SK-N-SH (cell line): Measurements from ENCODE around the gene PDE8A. TPM values are rescaled to one million over a fixed set of nuclear protein-coding genes. Genes with fewer than 3 reads are reported as not detected.

Experiments used
- CTCF ChIA-PET: fragments of 300-600, 350-600 bp; formaldehyde crosslinking; extraction: SDS; loops from one replicate; lab custom pipeline; 2021; lab: Yijun Ruan, JAX
- POLR2A ChIA-PET: fragments of 350-600 bp; sonication (Branson Sonifier 250); formaldehyde crosslinking; extraction: SDS; loops from one replicate; lab custom pipeline; 2020; ENCODE audit warnings: antibody characterized with exemption, inconsistent platforms; lab: Yijun Ruan, JAX
- DNase-seq: peaks from one replicate; pipeline ENCODE4 v3.0.0; 2012
- H2AFZ ChIP-seq: fragments of 200-600 bp; sonication (generic); 2 replicates; pipeline ENCODE4 v1.8.1; 2016; ENCODE audit warnings: antibody characterized with exemption, mild to moderate bottlenecking, low read depth
- H3F3A ChIP-seq: fragments of 200-600 bp; sonication (generic); replicated peaks from 2 replicates; pipeline ENCODE3; 2016; ENCODE audit warnings: antibody characterized with exemption, mild to moderate bottlenecking; ENCODE audit not compliant: insufficient read depth
- H3K27ac ChIP-seq, 2 experiments: fragments of 200-500 bp in 1 of 2; fragments of 200-600 bp in 1 of 2; sonication (Bioruptor generic) in 1 of 2; sonication (generic), shearing (Covaris generic) in 1 of 2; 2 replicates each; pipeline versions ENCODE4 v1.5.1 to v1.6.1; 2014 to 2016; ENCODE audit warnings: low read depth in 2 of 2, inconsistent platforms in 1 of 2, low read length in 1 of 2, mild to moderate bottlenecking in 1 of 2, mixed read lengths in 1 of 2
- H3K27me3 ChIP-seq: fragments of 200-600 bp; sonication (generic), shearing (Covaris generic); 2 replicates; pipeline ENCODE4 v1.6.1; 2016; ENCODE audit warnings: mixed run types; ENCODE audit not compliant: insufficient read depth
- H3K36me3 ChIP-seq, 2 experiments: fragments of 200-500 bp in 1 of 2; fragments of 200-600 bp in 1 of 2; sonication (Bioruptor generic) in 1 of 2; sonication (generic) in 1 of 2; replicated peaks in 1 of 2; 2 replicates each; pipeline versions ENCODE3 to v1.5.1; 2014 to 2016; ENCODE audit warnings: low read length in 1 of 2, mild to moderate bottlenecking in 1 of 2; ENCODE audit not compliant: insufficient read depth in 2 of 2, control insufficient read depth in 1 of 2
- H3K4me1 ChIP-seq, 2 experiments: fragments of 200-500 bp in 1 of 2; fragments of 200-600 bp in 1 of 2; sonication (Bioruptor generic) in 1 of 2; sonication (generic), shearing (Covaris generic) in 1 of 2; 2 replicates each; pipeline versions ENCODE4 v1.5.1 to v1.6.1; 2014 to 2016; ENCODE audit warnings: low read depth in 1 of 2, low read length in 1 of 2, mixed run types in 1 of 2; ENCODE audit not compliant: insufficient read depth in 2 of 2, control insufficient read depth in 1 of 2
- H3K4me2 ChIP-seq: fragments of 200-600 bp; sonication (generic), shearing (Covaris generic); 2 replicates; pipeline ENCODE4 v1.6.1; 2017; ENCODE audit warnings: mixed run types
- H3K4me3 ChIP-seq, 2 experiments: fragments of 200-500 bp in 1 of 2; fragments of 200-600 bp in 1 of 2; sonication (Bioruptor generic) in 1 of 2; sonication (generic), shearing (Covaris generic) in 1 of 2; 2 replicates each; pipeline versions ENCODE4 v1.5.1 to v1.8.1; 2014 to 2016; ENCODE audit warnings: low read depth in 2 of 2, inconsistent platforms in 1 of 2, low read length in 1 of 2, mild to moderate bottlenecking in 1 of 2, mixed read lengths in 1 of 2, moderate library complexity in 1 of 2
- H3K79me2 ChIP-seq: fragments of 200-600 bp; sonication (generic); 2 replicates; pipeline ENCODE4 v1.8.1; 2017; ENCODE audit warnings: mild to moderate bottlenecking; ENCODE audit not compliant: insufficient read depth
- H3K9ac ChIP-seq: fragments of 200-600 bp; sonication (generic); 2 replicates; pipeline ENCODE4 v1.6.1; 2017; ENCODE audit warnings: mixed run types
- H3K9me2 ChIP-seq: fragments of 200-600 bp; sonication (generic); 2 replicates; pipeline ENCODE4 v1.6.1; 2017; ENCODE audit warnings: mixed run types
- H3K9me3 ChIP-seq: fragments of 200-600 bp; sonication (generic); 2 replicates; pipeline ENCODE4 v1.6.1; 2017; ENCODE audit warnings: mixed run types, mild to moderate bottlenecking, moderate library complexity
- H4K20me1 ChIP-seq: fragments of 200-600 bp; sonication (generic); 2 replicates; pipeline ENCODE4 v1.6.1; 2017; ENCODE audit warnings: mild to moderate bottlenecking, mixed run types; ENCODE audit not compliant: insufficient read depth
- CHD2 ChIP-seq: fragments of 150-350 bp; IDR thresholded peaks from 2 replicates; pipeline ENCODE4 v1.6.1; 2018; ENCODE audit warnings: low read length; ENCODE audit not compliant: partially characterized antibody
- ELF1 ChIP-seq: IDR thresholded peaks from 2 replicates; pipeline ENCODE4 v1.4.0; 2012
- FOSL2 ChIP-seq: IDR thresholded peaks from 2 replicates; pipeline ENCODE4 v1.4.0; 2012; ENCODE audit warnings: low read depth, mild to moderate bottlenecking, moderate library complexity, borderline replicate concordance
- FOXJ3 ChIP-seq: sonication (generic); formaldehyde crosslinking; IDR thresholded peaks from 2 replicates; pipeline ENCODE4 v1.5.1; 2020; ENCODE audit warnings: mild to moderate bottlenecking, missing genetic modification reagents
- FOXM1 ChIP-seq: IDR thresholded peaks from 2 replicates; pipeline ENCODE4 v1.4.0; 2012; ENCODE audit warnings: low read depth, mild to moderate bottlenecking
- JUND ChIP-seq: IDR thresholded peaks from 2 replicates; pipeline ENCODE4 v1.4.0; 2012
- MAX ChIP-seq: IDR thresholded peaks from 2 replicates; pipeline ENCODE4 v1.4.0; 2012; ENCODE audit warnings: low read depth
- MEF2A ChIP-seq: IDR thresholded peaks from 2 replicates; pipeline ENCODE4 v1.4.0; 2012; ENCODE audit warnings: low read depth, borderline replicate concordance
- NRF1 ChIP-seq: IDR thresholded peaks from 2 replicates; pipeline ENCODE4 v1.6.1; 2012; ENCODE audit warnings: low read depth, mild to moderate bottlenecking, low read length
- PBX3 ChIP-seq: IDR thresholded peaks from 2 replicates; pipeline ENCODE4; 2012
- POLR2AphosphoS5 ChIP-seq: IDR thresholded peaks from 2 replicates; pipeline ENCODE4 v1.6.1; 2012; ENCODE audit warnings: low read depth, low read length
- RCOR1 ChIP-seq: fragments of 150-350 bp; IDR thresholded peaks from 2 replicates; pipeline ENCODE4 v1.6.1; 2017; ENCODE audit warnings: antibody characterized with exemption, low read length
- REST ChIP-seq: IDR thresholded peaks from 2 replicates; pipeline ENCODE4 v1.6.1; 2012; ENCODE audit warnings: mild to moderate bottlenecking, low read depth, low read length, moderate library complexity
- RFX5 ChIP-seq: IDR thresholded peaks from 2 replicates; pipeline ENCODE4 v1.6.1; 2012; ENCODE audit warnings: mild to moderate bottlenecking, improper control_type of control experiment, low read length
- SIN3A ChIP-seq: IDR thresholded peaks from 2 replicates; pipeline ENCODE4 v1.6.1; 2012; ENCODE audit warnings: low read depth, mild to moderate bottlenecking, low read length, moderate library complexity, borderline replicate concordance
- SMC3 ChIP-seq: IDR thresholded peaks from 2 replicates; pipeline ENCODE4 v1.6.1; 2012; ENCODE audit warnings: low read depth, low read length, improper control_type of control experiment
- TAF1 ChIP-seq: IDR thresholded peaks from 2 replicates; pipeline ENCODE4 v1.6.1; 2012; ENCODE audit warnings: low read depth, mild to moderate bottlenecking, low read length, moderate library complexity, borderline replicate concordance
- YY1 ChIP-seq: IDR thresholded peaks from 2 replicates; pipeline ENCODE4 v1.4.0; 2012; ENCODE audit warnings: low read depth, mild to moderate bottlenecking
- WGBS: methylation state at CpG from one replicate; pipeline ENCODE4 v1.1.6; 2017; ENCODE audit warnings: low lambda C conversion rate; 5-methylcytosine and 5-hydroxymethylcytosine counted together
- polyA plus RNA-seq, 3 experiments: library from polyadenylated mRNA; depleted of rRNA; stranded (reverse); fragments of >200 nt; gene quantifications; 2 replicates each; pipeline ENCODE4 v1.2.3, GENCODE V29; 2012

PDE8A gene
- polyA plus RNA-seq, 1 of the 3 experiments (the other 2 are of a cell fraction), result 13.4 TPM

- no peak for DNase-seq
- WGBS, result 88% methylated on average over 2 of the region's 2 CpGs
- H3K36me3 ChIP-seq, result peaks cover 2 to 10% of the 10 kb centered on the region in 2 experiments
- TF ChIP-seq NRF1, result no peak
- no peak for TF ChIP-seq RCOR1
- no peak for TF ChIP-seq FOXM1
- TF ChIP-seq MEF2A, result no peak
- no peak for TF ChIP-seq ELF1
- TF ChIP-seq JUND, result no peak
- no peak for TF ChIP-seq YY1
- no peak for TF ChIP-seq FOXJ3 (CRISPR knock-in tag)
- TF ChIP-seq REST, result no peak
- no peak for TF ChIP-seq MAX
- no peak for TF ChIP-seq PBX3
- no peak for TF ChIP-seq POLR2AphosphoS5
- TF ChIP-seq TAF1, result no peak
- TF ChIP-seq CHD2, result no peak
- no peak for TF ChIP-seq SMC3
- no peak for TF ChIP-seq FOSL2
- TF ChIP-seq RFX5, result no peak
- TF ChIP-seq SIN3A, result no peak
- H3K9me2 ChIP-seq, result no peaks in the 10 kb centered on the region
- H4K20me1 ChIP-seq, result peaks cover 3% of the 10 kb centered on the region; the same call in 1 of the 2 replicates
- H3K4me1 ChIP-seq, result peaks cover 0 to 3% of the 10 kb centered on the region in 2 experiments; a peak in 2 of 4 replicates
- H3K4me3 ChIP-seq, result no peak overlapping the region
- H3K27ac ChIP-seq, result no peak overlapping the region
- peaks cover 7% of the 10 kb centered on the region for H3K9me3 ChIP-seq
- H2AFZ ChIP-seq, result no peak overlapping the region
- CTCF ChIA-PET, result interaction anchor here (2.1 kb wide), 1 partner anchor 12 kb away, joined by 4 read pairs; no protein-coding TSS in a partner anchor
- H3K79me2 ChIP-seq, result peaks cover 61% of the 10 kb centered on the region
- H3F3A ChIP-seq, result no peaks in the 10 kb centered on the region
- POLR2A ChIA-PET, result no interaction called here
- H3K4me2 ChIP-seq, result no peak overlapping the region
- no peak overlapping the region for H3K9ac ChIP-seq
- no peaks in the 10 kb centered on the region for H3K27me3 ChIP-seq
These were observed 80.9 kb downstream of the PDE8A start for GRCh38 chr15:85062560-85062959.
